GM06990 (cell line): ENCODE data around the gene DNAJC18.
"Not testable (repeated sequence)": the region's sequence is repeated elsewhere in the genome, so short reads cannot be mapped to it uniquely, and the experiment has no call there.

Experiments used
- DNase-seq: peaks from one replicate; pipeline ENCODE4 v3.0.0-alpha.2; 2011; ENCODE audit not compliant: insufficient read length; ENCODE audit errors: extremely low read depth
- H3K27me3 ChIP-seq: replicated peaks from 2 replicates; pipeline ENCODE4 v1.6.0; 2011; ENCODE audit warnings: low read length; ENCODE audit not compliant: control insufficient read depth, insufficient read depth
- H3K36me3 ChIP-seq: 2 replicates; pipeline ENCODE4 v1.5.1; 2011; ENCODE audit warnings: low read length; ENCODE audit not compliant: control insufficient read depth, insufficient read depth
- H3K4me3 ChIP-seq: replicated peaks from 2 replicates; pipeline ENCODE4 v1.5.1; 2011; ENCODE audit warnings: low read depth, mild to moderate bottlenecking, control low read depth, low read length
- TF ChIP-seq, protein P1 (sequence below): IDR thresholded peaks from 2 replicates; pipeline ENCODE4 v1.5.1; 2011; ENCODE audit warnings: low read length, control low read depth, mild to moderate bottlenecking, inconsistent platforms; ENCODE audit not compliant: insufficient read depth, poor library complexity, severe bottlenecking

The DNAJC18 gene

DNA sequence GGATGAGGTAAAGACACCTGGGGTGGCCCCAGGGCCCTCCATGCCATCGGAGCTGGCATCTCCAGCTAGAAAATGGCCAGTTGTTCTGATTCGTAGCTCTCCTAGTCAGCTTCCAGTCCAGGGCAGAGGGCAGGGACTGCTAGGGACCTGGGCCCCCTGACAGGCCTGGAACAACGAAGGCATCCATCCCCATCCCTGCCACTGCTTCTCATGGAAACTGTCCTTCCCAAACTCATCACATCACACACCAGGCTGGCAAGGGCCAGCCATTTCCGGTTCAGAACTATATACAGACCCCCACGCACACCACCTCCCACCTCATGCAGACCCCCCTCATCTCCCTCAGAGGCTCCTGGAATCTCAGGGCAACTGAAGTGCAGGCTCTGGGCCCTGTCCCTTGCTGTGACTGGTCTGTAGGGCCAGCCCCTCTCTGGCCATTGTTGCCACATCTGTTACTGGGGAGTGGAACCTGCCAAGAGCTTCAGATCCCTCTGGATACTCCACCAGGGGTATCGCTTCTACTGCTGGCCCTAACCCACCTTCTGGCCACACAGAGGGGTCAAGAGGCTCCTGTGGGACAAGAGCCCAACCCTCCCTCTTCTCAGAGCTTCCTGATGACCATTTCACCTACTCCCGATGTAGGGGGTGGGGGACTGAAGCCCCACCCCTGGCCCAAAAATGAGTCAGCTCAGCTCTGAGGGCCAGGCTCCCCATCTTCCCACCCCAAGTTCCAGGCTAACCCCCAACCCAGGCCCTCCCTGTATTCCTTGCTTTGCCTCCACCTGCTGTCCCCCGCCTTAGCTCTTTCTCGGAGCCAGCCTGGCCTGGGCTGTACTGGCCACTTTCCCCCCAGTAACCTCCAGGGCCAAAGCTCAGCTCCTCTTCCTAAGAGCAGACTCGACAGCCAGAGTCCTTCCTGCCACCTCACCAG, 48.4 kb downstream of the DNAJC18 start:
- DNase-seq: no peak
- peaks cover 7% of the 10 kb centered on the region for H3K36me3 ChIP-seq
- H3K27me3 ChIP-seq: no peaks in the 10 kb centered on the region
- TF ChIP-seq, protein P1, sequence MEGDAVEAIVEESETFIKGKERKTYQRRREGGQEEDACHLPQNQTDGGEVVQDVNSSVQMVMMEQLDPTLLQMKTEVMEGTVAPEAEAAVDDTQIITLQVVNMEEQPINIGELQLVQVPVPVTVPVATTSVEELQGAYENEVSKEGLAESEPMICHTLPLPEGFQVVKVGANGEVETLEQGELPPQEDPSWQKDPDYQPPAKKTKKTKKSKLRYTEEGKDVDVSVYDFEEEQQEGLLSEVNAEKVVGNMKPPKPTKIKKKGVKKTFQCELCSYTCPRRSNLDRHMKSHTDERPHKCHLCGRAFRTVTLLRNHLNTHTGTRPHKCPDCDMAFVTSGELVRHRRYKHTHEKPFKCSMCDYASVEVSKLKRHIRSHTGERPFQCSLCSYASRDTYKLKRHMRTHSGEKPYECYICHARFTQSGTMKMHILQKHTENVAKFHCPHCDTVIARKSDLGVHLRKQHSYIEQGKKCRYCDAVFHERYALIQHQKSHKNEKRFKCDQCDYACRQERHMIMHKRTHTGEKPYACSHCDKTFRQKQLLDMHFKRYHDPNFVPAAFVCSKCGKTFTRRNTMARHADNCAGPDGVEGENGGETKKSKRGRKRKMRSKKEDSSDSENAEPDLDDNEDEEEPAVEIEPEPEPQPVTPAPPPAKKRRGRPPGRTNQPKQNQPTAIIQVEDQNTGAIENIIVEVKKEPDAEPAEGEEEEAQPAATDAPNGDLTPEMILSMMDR: no peak
- H3K4me3 ChIP-seq: peak overlapping the region; percentile 68

DNA sequence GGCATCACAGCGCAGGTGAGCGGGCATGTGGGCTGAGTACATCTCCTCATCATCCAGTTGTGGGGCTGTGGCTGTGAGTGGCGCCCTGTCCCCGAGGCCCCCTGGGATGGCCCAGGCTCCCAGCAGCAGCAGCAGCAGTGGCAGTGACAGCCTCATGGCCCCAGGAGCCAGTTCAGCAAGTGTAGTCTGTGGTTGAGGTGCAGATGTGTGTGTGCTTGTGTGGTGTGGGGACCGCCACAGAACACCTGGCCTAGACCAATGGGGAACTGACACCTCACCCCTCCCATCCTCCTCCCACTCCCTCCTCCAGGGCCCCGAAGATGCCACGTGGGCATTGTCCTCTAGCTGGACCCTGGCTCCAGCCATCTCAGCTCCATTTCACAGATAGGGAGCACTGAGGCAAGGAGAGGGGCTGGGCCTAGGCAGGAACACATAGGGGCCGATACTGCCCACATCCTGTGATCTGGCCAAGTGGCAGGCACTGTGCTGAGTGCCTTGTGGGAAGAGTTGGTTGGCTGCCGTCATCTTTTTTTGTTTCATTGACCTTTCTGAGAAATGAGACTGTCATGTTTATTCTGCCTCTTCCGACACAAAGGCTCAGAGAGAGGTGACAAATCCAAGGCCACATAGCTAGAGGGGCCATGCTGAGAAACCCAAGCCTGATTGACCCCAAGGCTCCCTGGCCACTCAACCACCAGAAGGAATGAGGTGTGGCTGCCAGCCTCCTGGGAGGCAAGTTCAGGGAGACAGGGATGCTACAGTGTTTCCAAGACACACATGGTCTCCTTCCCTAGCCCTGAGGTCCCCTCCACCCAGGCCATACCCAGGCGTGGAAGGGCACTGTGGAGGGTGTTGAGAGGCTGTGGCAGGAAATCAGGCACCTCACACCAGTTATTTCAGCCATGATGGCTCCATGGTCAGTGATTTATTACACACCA, 49.4 kb downstream of the DNAJC18 start, which contains the start of gene MZB1:
TSS of gene MZB1 (minus strand) at position 213 of the 938 bp plus-strand sequence. CDS start at position 156, 57 bp downstream.
- peak; percentile 91 for DNase-seq

DNA sequence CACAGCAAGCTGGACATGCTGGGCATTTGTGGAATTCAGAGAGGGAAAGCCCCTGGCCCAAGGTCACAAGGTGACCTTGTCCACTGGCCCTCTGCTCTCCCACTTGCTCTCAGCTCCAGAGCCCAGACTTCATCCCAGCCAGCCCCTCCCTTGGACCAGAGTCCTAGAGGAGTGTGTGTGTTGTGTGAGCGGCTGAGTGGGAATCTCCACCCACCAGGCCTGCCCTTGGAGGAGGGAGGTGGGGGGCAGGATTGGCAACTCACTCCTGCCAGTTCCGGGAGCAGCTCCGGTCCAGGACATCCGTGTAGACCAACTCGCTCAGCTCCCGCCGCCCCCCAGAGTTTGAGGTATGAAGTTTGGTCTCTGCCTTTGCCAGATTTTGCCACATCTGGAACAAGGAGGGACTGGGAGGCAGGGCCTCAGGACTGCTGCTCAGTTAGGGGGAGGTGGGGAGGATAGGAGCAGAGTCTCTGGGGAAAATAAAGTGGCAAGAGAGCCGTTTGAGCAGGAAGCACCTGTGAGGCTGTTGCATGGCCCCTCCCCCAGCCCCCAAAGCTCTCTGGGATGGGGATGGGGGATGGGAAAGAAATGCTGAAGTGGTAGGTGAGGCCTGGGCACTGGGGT, 51.0 kb downstream of the DNAJC18 start:
- TF ChIP-seq, protein P1: no peak
- DNase-seq: peak; percentile 73
- H3K27me3 ChIP-seq: no peaks in the 10 kb centered on the region
- H3K4me3 ChIP-seq: peak overlapping the region; percentile 82
- H3K36me3 ChIP-seq: peaks cover 6% of the 10 kb centered on the region

More for the DNA sequence above, 49.4 kb downstream of the DNAJC18 start, which contains the start of gene MZB1:
- no peaks in the 10 kb centered on the region for H3K27me3 ChIP-seq
- H3K4me3 ChIP-seq: peak within 1 kb of the TSS; percentile 82
- peaks cover 6% of the 10 kb centered on the region for H3K36me3 ChIP-seq
- TF ChIP-seq, protein P1: no peak

DNA sequence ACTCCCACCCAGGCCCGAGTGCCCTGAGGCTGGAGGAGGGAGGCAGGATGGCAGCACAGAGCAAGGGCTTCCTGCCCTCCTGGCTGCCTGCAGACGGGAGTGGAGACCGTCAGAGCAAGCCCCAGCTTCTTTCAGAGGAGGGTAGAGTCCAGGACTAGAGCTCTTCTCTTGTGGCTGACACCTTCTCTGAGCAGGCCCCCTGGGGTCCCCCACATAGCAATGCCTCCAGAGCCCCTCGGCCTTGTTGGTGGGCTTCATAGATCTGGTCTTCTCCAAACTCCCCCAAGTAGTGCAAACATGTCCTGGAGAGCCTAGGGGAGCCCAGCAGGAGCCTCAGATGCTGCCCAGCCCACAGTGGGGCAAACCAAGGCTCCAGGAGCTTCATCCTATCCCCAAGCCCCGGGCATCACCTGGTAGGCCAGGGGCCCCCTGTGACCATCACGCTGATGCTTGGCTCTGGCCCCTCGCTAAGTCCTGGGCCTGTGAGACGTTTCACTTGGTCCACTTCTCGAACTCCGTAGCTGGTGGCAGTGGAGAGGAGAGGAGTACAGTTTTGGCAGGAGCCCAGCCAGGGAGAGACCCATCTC, 51.6 kb downstream of the DNAJC18 start:
- Histone ChIP-seq H3K27me3 (no peaks in the 10 kb centered on the region), H3K4me3 (peak overlapping the region; percentile 82), H3K36me3 (peaks cover 6% of the 10 kb centered on the region)
- DNase-seq: no peak
- TF ChIP-seq, protein P1: no peak

DNA sequence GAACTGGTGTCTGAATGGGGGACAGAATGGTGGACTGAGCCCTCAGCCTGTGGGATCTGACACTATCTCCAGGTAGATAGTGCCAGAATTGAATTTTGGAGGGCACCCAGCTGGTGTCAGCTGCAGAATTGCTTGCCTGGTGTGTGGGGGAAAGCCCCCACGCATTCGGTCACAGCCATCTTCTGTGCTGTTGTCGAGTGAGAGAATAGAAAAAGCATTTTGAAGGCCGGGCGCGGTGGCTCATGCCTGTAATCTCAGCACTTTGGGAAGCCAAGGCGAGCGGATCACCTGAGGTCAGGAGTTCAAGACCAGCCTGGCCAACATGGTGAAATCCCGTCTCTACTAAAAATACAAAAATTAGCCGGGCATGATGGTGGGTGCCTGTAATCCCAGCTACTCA, 52.4 kb downstream of the DNAJC18 start:
- DNase-seq, H3K4me3 ChIP-seq, H3K27me3 ChIP-seq, H3K36me3 ChIP-seq: not testable (repeated sequence)
